ENCODE results near the gene CDC20. TPM values are rescaled to one million over a fixed set of nuclear protein-coding genes. Genes with fewer than 3 reads are reported as not detected.

The CDC20 gene
- total RNA-seq (1 to 10 TPM in 1 of 2 donors, under 1 TPM in 1; 0.68 to 1.1 TPM), polyA plus RNA-seq (1 to 10 TPM in 1 of 2 donors, under 1 TPM in 1; 0.36 to 1.0 TPM)
- long read RNA-seq, donor 1, transcript CDC20-201 (11 exons, 1,675 nt) = major isoform, 7 of 7 reads
- long read RNA-seq, donor 1, partial matches to known transcripts = 0 of 7 reads
- long read RNA-seq, donor 1, other reads (novel, unspliced or antisense) = 0 of 7 reads
- long read RNA-seq, donor 2, partial matches to known transcripts = 0 of 1 reads
- long read RNA-seq, donor 2, other reads (novel, unspliced or antisense) = 0 of 1 reads

GRCh38 chr1:43358746-43359693 is at the start of gene CDC20:
TSS of gene CDC20 (plus strand) at chr1:43358981. CDS start at chr1:43359216, 235 bp downstream.
- DNase-seq (peak; percentile 99 to 100), ATAC-seq (ENCODE audit: low FRiP score) (peak; percentile 100)
- H3K27ac ChIP-seq (ENCODE audit: low read depth in 1 of 2, low read length in 2 of 2) = peak within 1 kb of the TSS; percentile 38 to 58
- peaks cover 0 to 4% of the 10 kb centered on the region in 2 donors for H3K36me3 ChIP-seq (ENCODE audit: control insufficient read depth in 1 of 2, insufficient read depth in 2 of 2, low read length in 1 of 2)
- peak within 1 kb of the TSS; percentile 22 to 60 for H3K4me3 ChIP-seq (ENCODE audit: low read length in 2 of 2)
- H3K9me3 ChIP-seq (ENCODE audit: control insufficient read depth, low read length) = no peaks in the 10 kb centered on the region
- 1 to 2% methylated on average over 57 to 59 of the region's 59 CpGs for WGBS, 2 donors
- no peaks in the 10 kb centered on the region for H3K27me3 ChIP-seq (ENCODE audit: control insufficient read depth in 1 of 2, insufficient read depth in 2 of 2, low read length in 1 of 2)
- intact Hi-C loops (cut with DNase I) = no loop called here
- no peaks in the 10 kb centered on the region for H3K4me1 ChIP-seq (ENCODE audit: control insufficient read depth in 1 of 2, insufficient read depth in 2 of 2, low read length in 2 of 2)

GRCh38 chr1:43309405-43310025 is 49.3 kb upstream of the CDC20 start:
- Histone ChIP-seq H3K9me3 (ENCODE audit: control insufficient read depth, low read length) (no peaks in the 10 kb centered on the region), H3K4me1 (ENCODE audit: control insufficient read depth in 1 of 2, insufficient read depth in 2 of 2, low read length in 2 of 2) (no peaks in the 10 kb centered on the region), H3K4me3 (ENCODE audit: low read length in 2 of 2) (no peak overlapping the region), H3K36me3 (ENCODE audit: control insufficient read depth in 1 of 2, insufficient read depth in 2 of 2, low read length in 1 of 2) (no peaks in the 10 kb centered on the region), H3K27ac (ENCODE audit: low read depth in 1 of 2, low read length in 2 of 2) (no peak overlapping the region), H3K27me3 (ENCODE audit: control insufficient read depth in 1 of 2, insufficient read depth in 2 of 2, low read length in 1 of 2) (no peaks in the 10 kb centered on the region)
- peak; percentile 40 to 59 for DNase-seq
- ATAC-seq (ENCODE audit: low FRiP score) = no peak
- intact Hi-C loops (cut with DNase I) = no loop called here
- 92 to 93% methylated on average over 13 of the region's 13 CpGs for WGBS, 2 donors

- intact Hi-C loops (cut with DNase I) = no loop called here
- ATAC-seq (ENCODE audit: low FRiP score) (no peak), DNase-seq (peak; percentile 37 to 55)
- H3K27me3 ChIP-seq (ENCODE audit: control insufficient read depth in 1 of 2, insufficient read depth in 2 of 2, low read length in 1 of 2) = no peaks in the 10 kb centered on the region
- H3K9me3 ChIP-seq (ENCODE audit: control insufficient read depth, low read length) = no peaks in the 10 kb centered on the region
- no peak overlapping the region for H3K27ac ChIP-seq (ENCODE audit: low read depth in 1 of 2, low read length in 2 of 2)
- no peaks in the 10 kb centered on the region for H3K36me3 ChIP-seq (ENCODE audit: control insufficient read depth in 1 of 2, insufficient read depth in 2 of 2, low read length in 1 of 2)
- WGBS, 2 donors = 92% methylated on average over 9 of the region's 9 CpGs
- H3K4me3 ChIP-seq (ENCODE audit: low read length in 2 of 2) = no peak overlapping the region
- no peaks in the 10 kb centered on the region for H3K4me1 ChIP-seq (ENCODE audit: control insufficient read depth in 1 of 2, insufficient read depth in 2 of 2, low read length in 2 of 2)
Measured at GRCh38 chr1:43311521-43311920, 47.3 kb upstream of the CDC20 start.

GRCh38 chr1:43312212-43312623 is 46.6 kb upstream of the CDC20 start:
- no peaks in the 10 kb centered on the region for H3K36me3 ChIP-seq (ENCODE audit: control insufficient read depth in 1 of 2, insufficient read depth in 2 of 2, low read length in 1 of 2)

GRCh38 chr1:43312663-43313515 is 45.9 kb upstream of the CDC20 start:
- Histone ChIP-seq H3K36me3 (ENCODE audit: control insufficient read depth in 1 of 2, insufficient read depth in 2 of 2, low read length in 1 of 2) (no peaks in the 10 kb centered on the region), H3K4me1 (ENCODE audit: control insufficient read depth in 1 of 2, insufficient read depth in 2 of 2, low read length in 2 of 2) (no peaks in the 10 kb centered on the region), H3K27ac (ENCODE audit: low read depth in 1 of 2, low read length in 2 of 2) (no peak overlapping the region), H3K27me3 (ENCODE audit: control insufficient read depth in 1 of 2, insufficient read depth in 2 of 2, low read length in 1 of 2) (no peaks in the 10 kb centered on the region), H3K9me3 (ENCODE audit: control insufficient read depth, low read length) (no peaks in the 10 kb centered on the region), H3K4me3 (ENCODE audit: low read length in 2 of 2) (no peak overlapping the region)
- WGBS, 2 donors = 93 to 94% methylated on average over 24 of the region's 24 CpGs
- DNase-seq (peak; percentile 38 to 50), ATAC-seq (ENCODE audit: low FRiP score) (no peak)
- intact Hi-C loops (cut with DNase I) = no loop called here

More at GRCh38 chr1:43312212-43312623, 46.6 kb upstream of the CDC20 start:
- 90 to 92% methylated on average over 19 of the region's 19 CpGs for WGBS, 2 donors
- Histone ChIP-seq H3K9me3 (ENCODE audit: control insufficient read depth, low read length) (no peaks in the 10 kb centered on the region), H3K4me3 (ENCODE audit: low read length in 2 of 2) (no peak overlapping the region), H3K4me1 (ENCODE audit: control insufficient read depth in 1 of 2, insufficient read depth in 2 of 2, low read length in 2 of 2) (no peaks in the 10 kb centered on the region), H3K27me3 (ENCODE audit: control insufficient read depth in 1 of 2, insufficient read depth in 2 of 2, low read length in 1 of 2) (no peaks in the 10 kb centered on the region), H3K27ac (ENCODE audit: low read depth in 1 of 2, low read length in 2 of 2) (no peak overlapping the region)
- ATAC-seq (ENCODE audit: low FRiP score) (peak; percentile 6), DNase-seq (peak in 1 of 2 donors; percentile 66)
- intact Hi-C loops (cut with DNase I) = no loop called here

GRCh38 chr1:43313771-43314170 is 45.0 kb upstream of the CDC20 start:
- H3K27ac ChIP-seq (ENCODE audit: low read depth in 1 of 2, low read length in 2 of 2) = no peak overlapping the region
- intact Hi-C loops (cut with DNase I) = no loop called here
- WGBS, 2 donors = 92 to 96% methylated on average over 10 of the region's 10 CpGs
- no peaks in the 10 kb centered on the region for H3K27me3 ChIP-seq (ENCODE audit: control insufficient read depth in 1 of 2, insufficient read depth in 2 of 2, low read length in 1 of 2)
- H3K9me3 ChIP-seq (ENCODE audit: control insufficient read depth, low read length) = no peaks in the 10 kb centered on the region
- no peak overlapping the region for H3K4me3 ChIP-seq (ENCODE audit: low read length in 2 of 2)
- H3K36me3 ChIP-seq (ENCODE audit: control insufficient read depth in 1 of 2, insufficient read depth in 2 of 2, low read length in 1 of 2) = no peaks in the 10 kb centered on the region
- H3K4me1 ChIP-seq (ENCODE audit: control insufficient read depth in 1 of 2, insufficient read depth in 2 of 2, low read length in 2 of 2) = no peaks in the 10 kb centered on the region
- peak; percentile 20 to 42 for DNase-seq
- no peak for ATAC-seq (ENCODE audit: low FRiP score)

GRCh38 chr1:43314233-43314632 is 44.5 kb upstream of the CDC20 start:
- H3K4me1 ChIP-seq (ENCODE audit: control insufficient read depth in 1 of 2, insufficient read depth in 2 of 2, low read length in 2 of 2) = no peaks in the 10 kb centered on the region
- DNase-seq (peak; percentile 17 to 32), ATAC-seq (ENCODE audit: low FRiP score) (no peak)
- 95% methylated on average over 5 of the region's 5 CpGs for WGBS, 2 donors
- no peaks in the 10 kb centered on the region for H3K27me3 ChIP-seq (ENCODE audit: control insufficient read depth in 1 of 2, insufficient read depth in 2 of 2, low read length in 1 of 2)
- no peak overlapping the region for H3K27ac ChIP-seq (ENCODE audit: low read depth in 1 of 2, low read length in 2 of 2)
- H3K9me3 ChIP-seq (ENCODE audit: control insufficient read depth, low read length) = no peaks in the 10 kb centered on the region
- intact Hi-C loops (cut with DNase I) = no loop called here
- no peak overlapping the region for H3K4me3 ChIP-seq (ENCODE audit: low read length in 2 of 2)
- H3K36me3 ChIP-seq (ENCODE audit: control insufficient read depth in 1 of 2, insufficient read depth in 2 of 2, low read length in 1 of 2) = no peaks in the 10 kb centered on the region

- WGBS, 2 donors = 89 to 91% methylated on average over 3 of the region's 3 CpGs
- no peak overlapping the region for H3K4me3 ChIP-seq (ENCODE audit: low read length in 2 of 2)
- intact Hi-C loops (cut with DNase I) = no loop called here
- no peak overlapping the region for H3K27ac ChIP-seq (ENCODE audit: low read depth in 1 of 2, low read length in 2 of 2)
- no peaks in the 10 kb centered on the region for H3K9me3 ChIP-seq (ENCODE audit: control insufficient read depth, low read length)
- no peaks in the 10 kb centered on the region for H3K27me3 ChIP-seq (ENCODE audit: control insufficient read depth in 1 of 2, insufficient read depth in 2 of 2, low read length in 1 of 2)
- no peaks in the 10 kb centered on the region for H3K4me1 ChIP-seq (ENCODE audit: control insufficient read depth in 1 of 2, insufficient read depth in 2 of 2, low read length in 2 of 2)
- DNase-seq (peak in 1 of 2 donors; percentile 37), ATAC-seq (ENCODE audit: low FRiP score) (no peak)
- H3K36me3 ChIP-seq (ENCODE audit: control insufficient read depth in 1 of 2, insufficient read depth in 2 of 2, low read length in 1 of 2) = no peaks in the 10 kb centered on the region
Measured at GRCh38 chr1:43315481-43315880, 43.3 kb upstream of the CDC20 start.

Data from aorta (tissue), 5 donors.